G401.6 (cell line): ENCODE data around the gene ZNF556.

Source experiments
- FAIRE-seq: peaks from 2 replicates; lab custom pipeline; 2012; peaks lifted over from hg19 to GRCh38; lab: Jason Lieb, UNC

ZNF556 gene

GRCh38 chr19:2906631-2907195 is 39.6 kb downstream of the ZNF556 start:
- no peak for FAIRE-seq

DNA sequence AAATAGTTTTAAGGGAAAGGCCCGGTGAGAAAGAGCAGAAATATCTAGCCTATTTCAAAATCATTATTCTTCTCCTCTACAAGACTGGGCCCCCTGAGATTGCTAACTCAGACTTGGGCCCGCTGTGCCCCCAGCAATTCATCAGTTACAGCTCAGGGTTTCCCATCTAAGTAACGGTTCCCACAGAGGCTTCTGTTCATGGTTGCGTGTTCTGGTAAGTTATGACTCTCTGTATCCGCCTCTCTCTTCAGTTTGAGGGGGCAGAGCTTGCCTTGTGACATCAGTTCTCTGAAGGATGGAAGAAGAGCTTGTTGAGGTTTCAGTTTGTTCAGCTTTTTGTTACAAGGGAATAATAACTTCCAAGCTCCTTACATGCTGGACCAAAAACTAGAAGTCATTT is 45.2 kb downstream of the ZNF556 start:
- FAIRE-seq = no peak

- FAIRE-seq = no peak
These were observed 50.4 kb downstream of the ZNF556 start for GRCh38 chr19:2917275-2918184.

- no peak for FAIRE-seq
These were observed 55.9 kb downstream of the ZNF556 start for GRCh38 chr19:2922987-2923386.

DNA sequence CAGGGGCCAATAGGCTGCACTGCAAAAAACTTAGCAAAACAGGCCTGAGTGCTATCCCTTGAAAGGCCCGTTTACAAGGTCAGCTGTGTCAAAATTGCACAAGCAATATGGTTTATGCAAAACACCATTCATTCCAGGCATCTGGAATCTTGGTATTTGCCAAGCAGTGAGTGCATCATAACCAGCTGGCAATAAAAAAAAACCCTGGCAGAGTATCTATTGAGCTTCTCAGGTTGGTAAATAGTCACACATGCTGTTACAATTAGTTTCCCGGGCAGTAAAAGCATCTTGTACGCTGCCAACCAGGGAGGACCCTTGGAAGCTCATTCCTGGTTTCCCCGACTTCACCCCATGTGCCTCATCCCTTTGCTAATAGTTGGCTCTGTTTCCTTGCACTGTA is 56.4 kb downstream of the ZNF556 start:
- no peak for FAIRE-seq

GRCh38 chr19:2926341-2927031 is 59.4 kb downstream of the ZNF556 start:
- FAIRE-seq = no peak

- no peak for FAIRE-seq
These were observed 59.9 kb downstream of the ZNF556 start for GRCh38 chr19:2927032-2927430.
